GM12873 (cell line): ENCODE data around the gene FBN2.

Source experiments
- CTCF ChIP-seq: IDR thresholded peaks from 2 replicates; pipeline ENCODE4 v1.5.1; 2012; ENCODE audit warnings: low read depth, mild to moderate bottlenecking, moderate library complexity, low read length, control low read depth; ENCODE audit not compliant: insufficient read depth; ENCODE audit errors: missing control alignments

FBN2 gene

DNA sequence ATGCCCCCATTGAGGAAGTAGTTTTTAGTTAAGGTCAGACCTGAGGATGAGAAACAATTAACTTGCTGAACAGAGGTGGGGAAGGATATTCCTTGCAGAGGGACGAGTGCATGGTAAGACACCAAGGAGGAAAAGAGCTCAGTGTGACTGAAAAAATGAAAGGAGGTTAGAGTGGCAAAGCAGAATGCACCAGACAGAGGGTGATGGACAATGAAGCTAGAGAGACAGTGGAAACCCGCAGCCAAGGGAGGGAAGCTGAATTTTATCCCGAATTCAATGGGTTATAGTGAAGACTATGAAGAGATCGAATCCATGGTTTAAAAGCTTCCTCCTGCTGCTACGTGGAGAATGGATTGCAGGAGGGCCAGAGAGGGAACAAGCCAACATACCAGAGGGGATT lies 206.8 kb downstream of the FBN2 start:
- no peak for TF ChIP-seq CTCF

DNA sequence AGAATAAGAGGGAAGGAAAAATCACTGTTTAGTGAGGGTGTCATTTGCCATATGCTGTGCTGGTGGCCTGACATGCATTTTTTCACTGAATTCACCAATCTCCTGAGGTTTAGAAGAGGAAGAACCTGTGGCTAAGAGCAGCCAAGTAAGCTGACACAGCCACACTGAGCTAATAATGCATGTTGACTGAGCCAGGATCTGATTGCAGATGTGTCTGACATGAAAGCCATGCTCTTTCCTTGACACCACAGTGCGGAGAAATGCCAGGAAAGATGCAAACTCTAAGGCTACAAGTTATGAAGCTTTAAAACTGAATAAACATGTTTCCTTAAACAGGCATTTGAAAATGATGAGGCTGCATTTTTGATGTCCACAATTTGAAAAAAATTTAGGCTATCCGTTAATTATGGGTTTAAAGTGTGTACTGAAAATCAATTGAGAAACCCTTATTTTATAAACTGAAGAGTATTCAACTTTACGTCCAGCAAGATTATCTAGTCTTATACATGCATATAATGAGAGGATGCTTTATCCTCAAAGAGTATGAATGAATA lies 208.6 kb downstream of the FBN2 start:
- no peak for TF ChIP-seq CTCF

GRCh38 chr5:128328446-128328845 lies 209.6 kb downstream of the FBN2 start:
- TF ChIP-seq CTCF: no peak

- no peak for TF ChIP-seq CTCF
Measured at GRCh38 chr5:128328007-128328406, 210.0 kb downstream of the FBN2 start.

DNA sequence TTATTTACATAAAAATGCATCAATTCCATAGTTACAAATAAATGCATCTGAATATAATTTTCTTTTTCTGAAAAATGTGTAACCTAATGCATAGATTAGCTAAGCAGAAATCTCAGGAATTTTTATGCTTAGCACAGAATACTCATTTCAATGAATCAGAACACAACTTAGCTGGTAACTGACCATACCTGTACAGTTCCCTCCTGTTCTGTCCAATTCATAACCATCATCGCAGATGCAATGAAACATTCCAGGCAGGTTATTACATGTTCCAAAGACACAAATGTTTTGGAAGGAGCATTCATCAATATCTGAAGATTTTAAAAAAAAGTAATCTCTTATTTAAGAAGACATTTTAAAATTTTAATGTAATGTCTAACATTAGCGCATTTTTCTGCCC lies 219.4 kb downstream of the FBN2 start:
- TF ChIP-seq CTCF: no peak

DNA sequence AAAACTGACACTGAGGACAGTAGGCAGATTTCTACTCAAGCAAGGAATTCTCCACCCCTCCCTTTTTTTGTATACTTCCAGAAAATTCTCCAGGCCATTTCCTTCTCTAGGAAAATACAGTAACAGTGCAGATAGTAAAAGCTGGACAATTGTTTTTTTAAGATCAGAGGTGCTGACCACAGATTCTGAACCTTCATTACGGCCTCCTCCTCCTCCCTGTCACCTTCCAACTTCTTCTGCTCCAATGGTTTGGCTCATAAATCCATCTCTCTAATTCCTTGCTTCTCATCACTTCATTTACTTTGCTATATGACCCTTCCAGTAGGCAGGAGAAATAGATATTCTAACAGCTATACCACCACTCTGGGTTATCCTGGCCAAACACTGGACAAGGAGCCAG lies 220.6 kb downstream of the FBN2 start:
- no peak for TF ChIP-seq CTCF

GRCh38 chr5:128315671-128316070 lies 222.4 kb downstream of the FBN2 start:
- TF ChIP-seq CTCF: no peak
